OCI-LY7 (cell line): Measurements from ENCODE around the gene AOPEP. TPM values are rescaled to one million over a fixed set of nuclear protein-coding genes. Genes with fewer than 3 reads are reported as not detected.

Experiments
- BruUV-seq: library from RNA; stranded (reverse); fragments of 400-500 nt; replicated peaks from 2 replicates; lab custom pipeline; 2021; lab: Mats Ljungman, UMichigan
- CTCF ChIA-PET: fragments of 300-600 bp; sonication (Branson Sonifier 250); formaldehyde crosslinking; loops from one replicate; lab custom pipeline; 2022; ENCODE audit warnings: antibody characterized with exemption; ENCODE audit not compliant: unreplicated experiment; lab: Charles Lee
- POLR2A ChIA-PET: fragments of 300-600 bp; sonication (Branson Sonifier 250); formaldehyde crosslinking; loops from one replicate; lab custom pipeline; 2022; ENCODE audit warnings: antibody characterized with exemption; lab: Charles Lee
- DNase-seq: peaks from one replicate; pipeline ENCODE4 v3.0.0-alpha.2; 2015; ENCODE audit warnings: low spot score
- H2AFZ ChIP-seq: fragments of 200-600 bp; sonication (generic), shearing (Covaris generic); 2 replicates; pipeline ENCODE4 v1.6.1; 2014; ENCODE audit warnings: mild to moderate bottlenecking, antibody characterized with exemption, low read length, moderate library complexity
- H3K27ac ChIP-seq: fragments of 200-600 bp; sonication (generic); 2 replicates; pipeline ENCODE4 v1.5.1; 2014; ENCODE audit warnings: mixed run types, low read depth, mild to moderate bottlenecking, moderate library complexity, low read length, inconsistent platforms; ENCODE audit not compliant: poor library complexity, severe bottlenecking
- H3K36me3 ChIP-seq: fragments of 200-600 bp; sonication (generic); 2 replicates; pipeline ENCODE4 v1.6.1; 2014; ENCODE audit warnings: mild to moderate bottlenecking, antibody characterized with exemption, low read length, moderate library complexity, mixed read lengths; ENCODE audit not compliant: insufficient read depth
- H3K4me1 ChIP-seq: fragments of 200-600 bp; sonication (generic); 2 replicates; pipeline ENCODE4 v1.5.1; 2014; ENCODE audit warnings: mild to moderate bottlenecking, low read length; ENCODE audit not compliant: insufficient read depth, poor library complexity, severe bottlenecking
- H3K4me2 ChIP-seq: fragments of 200-600 bp; sonication (generic); 2 replicates; pipeline ENCODE4 v1.6.1; 2014; ENCODE audit warnings: mild to moderate bottlenecking, low read length
- H3K4me3 ChIP-seq: fragments of 200-600 bp; sonication (generic); 2 replicates; pipeline ENCODE4 v1.5.1; 2014; ENCODE audit warnings: mild to moderate bottlenecking, low read depth, low read length; ENCODE audit not compliant: poor library complexity, severe bottlenecking
- H3K79me2 ChIP-seq: fragments of 200-600 bp; sonication (generic); 2 replicates; pipeline ENCODE4 v1.6.1; 2016; ENCODE audit warnings: low read depth, mild to moderate bottlenecking, low read length, moderate library complexity, mixed read lengths; ENCODE audit not compliant: insufficient read depth
- H3K9me2 ChIP-seq: fragments of 200-600 bp; sonication (generic); 2 replicates; pipeline ENCODE4 v1.6.1; 2016; ENCODE audit warnings: mild to moderate bottlenecking, low read length, mixed read lengths; ENCODE audit not compliant: insufficient read depth
- H3K9me3 ChIP-seq: fragments of 200-600 bp; sonication (generic); 2 replicates; pipeline ENCODE4 v1.6.1; 2014; ENCODE audit warnings: mild to moderate bottlenecking, mixed run types, low read length, mixed read lengths
- H4K20me1 ChIP-seq: fragments of 200-600 bp; sonication (generic); 2 replicates; pipeline ENCODE4 v1.6.1; 2014; ENCODE audit warnings: mild to moderate bottlenecking, antibody characterized with exemption, low read length, moderate library complexity, mixed read lengths; ENCODE audit not compliant: insufficient read depth
- CTCF ChIP-seq: fragments of 200-600 bp; sonication (generic); conservative IDR thresholded peaks from 2 replicates; pipeline ENCODE4 v1.5.1; 2014; ENCODE audit warnings: mild to moderate bottlenecking, antibody characterized with exemption, low read length, moderate library complexity, mixed read lengths
- EZH2phosphoT487 ChIP-seq: fragments of 200-600 bp; sonication (generic); IDR thresholded peaks from 2 replicates; pipeline ENCODE4 v1.6.1; 2018; ENCODE audit warnings: low read depth, borderline replicate concordance, mild to moderate bottlenecking, mixed run types, antibody characterized with exemption, low read length, moderate library complexity, mixed read lengths
- intact Hi-C: fragments of 100-400 bp; cut with micrococcal nuclease; formaldehyde crosslinking; loops from one replicate; pipeline ENCODE4 v1.10.0; 2022; ENCODE audit not compliant: unreplicated experiment
- total RNA-seq, 2 experiments: library from RNA; depleted of rRNA in 1 of 2; stranded (reverse); fragments of >200 nt in 1 of 2; shearing (Covaris generic) in 1 of 2; gene quantifications; 2 replicates each; pipeline ENCODE4 v1.2.3, GENCODE V29; 2014 to 2022

AOPEP gene
- total RNA-seq, 2 experiments from 2014 or later = 17.3 to 24.3 TPM

- TF ChIP-seq CTCF (no peak), EZH2phosphoT487 (no peak)
- BruUV-seq = no TSS peak
- POLR2A ChIA-PET = no interaction called here
- intact Hi-C loops = no loop called here
- Histone ChIP-seq H3K9me3 (no peaks in the 10 kb centered on the region), H3K36me3 (no peaks in the 10 kb centered on the region), H4K20me1 (no peaks in the 10 kb centered on the region), H3K4me1 (peaks cover 7% of the 10 kb centered on the region), H3K4me3 (no peak overlapping the region), H2AFZ (no peak overlapping the region), H3K79me2 (no peaks in the 10 kb centered on the region), H3K27ac (no peak overlapping the region), H3K9me2 (no peaks in the 10 kb centered on the region), H3K4me2 (no peak overlapping the region)
- CTCF ChIA-PET = no interaction called here
- DNase-seq = no peak
Observed at GRCh38 chr9:94817291-94818177, 91.0 kb downstream of the AOPEP start.

- POLR2A ChIA-PET = no interaction called here
- Histone ChIP-seq H3K9me2 (no peaks in the 10 kb centered on the region), H3K4me1 (peaks cover 7% of the 10 kb centered on the region), H3K9me3 (no peaks in the 10 kb centered on the region), H4K20me1 (no peaks in the 10 kb centered on the region), H3K4me2 (no peak overlapping the region), H3K36me3 (no peaks in the 10 kb centered on the region), H3K4me3 (no peak overlapping the region), H3K27ac (no peak overlapping the region), H3K79me2 (no peaks in the 10 kb centered on the region), H2AFZ (no peak overlapping the region)
- CTCF ChIA-PET = no interaction called here
- no peak for DNase-seq
- BruUV-seq = no TSS peak
- no peak for TF ChIP-seq CTCF
- no peak for TF ChIP-seq EZH2phosphoT487
- intact Hi-C loops = no loop called here
Observed at GRCh38 chr9:94818178-94818541, 91.7 kb downstream of the AOPEP start.

- no peaks in the 10 kb centered on the region for H3K79me2 ChIP-seq
- TF ChIP-seq EZH2phosphoT487 = no peak
- TF ChIP-seq CTCF = no peak
- H3K4me1 ChIP-seq = peaks cover 7% of the 10 kb centered on the region
- intact Hi-C loops = no loop called here
- no peaks in the 10 kb centered on the region for H3K9me2 ChIP-seq
- CTCF ChIA-PET = no interaction called here
- POLR2A ChIA-PET = interaction anchor here (0.6 to 0.7 kb wide), 2 partner anchors 29 to 65 kb away, joined by 3 read pairs; no protein-coding TSS in a partner anchor
- no peak overlapping the region for H3K4me3 ChIP-seq
- BruUV-seq = no TSS peak
- H2AFZ ChIP-seq = no peak overlapping the region
- no peak overlapping the region for H3K4me2 ChIP-seq
- no peaks in the 10 kb centered on the region for H3K9me3 ChIP-seq
- H4K20me1 ChIP-seq = no peaks in the 10 kb centered on the region
- H3K27ac ChIP-seq = no peak overlapping the region
- DNase-seq = no peak
- H3K36me3 ChIP-seq = no peaks in the 10 kb centered on the region
Observed at GRCh38 chr9:94819161-94819687, 92.7 kb downstream of the AOPEP start.
